GM18951 (cell line): Measurements from ENCODE around the gene ANTKMT.

Source experiments
- POLR2A ChIP-seq: IDR thresholded peaks from 4 replicates; pipeline ENCODE4 v1.6.1; 2011; ENCODE audit warnings: mild to moderate bottlenecking; ENCODE audit not compliant: insufficient read length, insufficient read depth; ENCODE audit errors: extremely low read depth
- in situ Hi-C: fragments of 300-500 bp; cut with MboI; formaldehyde crosslinking; loops from one replicate; pipeline ENCODE4 v1.12.0; 2022; ENCODE audit warnings: low sequenced_read_pairs, mixed read lengths, inconsistent platforms; ENCODE audit not compliant: unreplicated experiment

The ANTKMT gene

DNA sequence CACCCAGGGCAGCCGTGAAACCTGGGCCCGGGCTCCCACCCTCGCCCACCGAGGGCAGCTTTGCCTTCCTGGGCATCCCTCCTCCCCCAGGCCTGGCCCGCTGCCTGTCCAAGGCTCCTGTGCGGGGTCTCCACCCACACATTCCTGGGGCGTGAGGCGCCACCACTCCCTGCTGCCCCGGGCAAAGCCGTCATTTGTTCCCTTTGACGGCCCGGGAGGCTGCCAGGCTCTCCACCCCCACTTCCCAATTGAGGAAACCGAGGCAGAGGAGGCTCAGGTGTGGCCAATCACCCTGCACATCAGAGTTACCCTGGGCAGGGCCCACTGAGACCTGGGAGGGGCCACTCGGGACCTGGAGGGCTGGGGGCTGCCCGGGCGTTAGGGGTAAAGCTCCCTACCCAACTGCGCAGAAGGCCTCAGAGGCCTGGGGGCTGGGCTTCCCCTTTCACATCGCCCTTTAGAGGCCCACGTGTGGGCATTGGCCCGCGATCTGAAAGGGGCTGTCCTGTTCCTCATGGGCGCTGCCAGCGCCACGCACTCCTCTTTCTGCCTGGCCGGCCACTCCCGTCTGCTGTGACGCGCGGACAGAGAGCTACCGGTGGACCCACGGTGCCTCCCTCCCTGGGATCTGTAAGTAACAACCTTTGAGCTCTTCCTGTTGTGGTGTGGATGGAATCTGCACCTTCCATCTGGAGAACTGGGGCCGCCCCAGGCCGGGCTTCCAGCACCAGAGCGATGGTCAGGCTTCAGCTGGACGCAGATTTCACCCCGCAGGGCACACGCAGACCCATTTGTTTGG lies 39.8 kb downstream of the ANTKMT start, which contains the start of gene MSLN:
MSLN (plus strand) TSS at position 190 of the 799 bp plus-strand sequence. CDS start 1,947 bp downstream, outside the sequence.
- in situ Hi-C loops: no loop called here
- no peak for TF ChIP-seq POLR2A

DNA sequence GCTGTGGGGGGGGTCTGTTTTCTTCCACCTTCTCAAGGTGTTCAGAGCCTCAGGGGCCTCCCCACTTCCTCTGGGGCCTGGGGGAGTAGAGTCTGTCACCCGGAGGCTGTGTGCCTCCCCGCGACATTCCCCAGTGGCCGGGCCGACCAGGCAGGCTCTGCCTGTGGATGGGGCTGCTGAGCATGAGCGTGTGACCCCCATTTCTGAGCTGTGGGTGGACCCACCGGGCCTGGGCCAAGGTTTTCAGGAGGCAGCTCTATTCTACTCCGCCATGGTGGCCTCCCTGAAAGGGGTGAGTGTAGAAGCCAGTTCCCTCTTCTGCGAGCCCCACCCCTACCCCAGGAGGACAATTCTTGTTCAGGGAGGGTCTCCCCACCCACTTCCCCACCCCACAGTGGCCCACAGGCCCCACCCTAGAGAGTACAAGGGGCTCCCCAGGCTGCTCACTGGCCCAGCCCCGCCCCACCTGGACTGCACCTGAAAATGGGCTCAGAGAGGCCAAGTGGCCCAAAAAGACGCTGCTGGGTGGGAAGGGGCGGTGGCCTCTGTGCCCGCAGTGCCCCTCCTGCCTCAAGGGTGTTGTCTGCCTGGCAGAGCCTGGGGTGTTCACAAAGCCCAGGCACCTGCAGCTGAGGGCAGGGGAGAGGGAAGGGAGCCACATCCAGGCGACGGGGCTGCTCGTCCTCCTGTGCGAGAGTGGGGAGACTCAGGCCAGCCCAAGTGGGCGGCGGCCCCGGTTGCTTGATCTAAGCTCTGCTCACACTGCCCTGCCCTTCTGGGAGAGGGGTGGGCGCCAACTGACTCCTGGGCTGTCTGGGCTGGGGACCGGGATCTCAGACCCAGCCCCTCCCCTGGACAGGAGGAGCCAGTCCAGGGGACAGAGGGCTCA lies 40.9 kb downstream of the ANTKMT start:
- no peak for TF ChIP-seq POLR2A
- in situ Hi-C loops: no loop called here

GRCh38 chr16:762595-763268 lies 41.8 kb downstream of the ANTKMT start:
- in situ Hi-C loops: no loop called here
- no peak for TF ChIP-seq POLR2A

- no peak for TF ChIP-seq POLR2A
- in situ Hi-C loops: no loop called here
Observed at GRCh38 chr16:763369-764183, 42.6 kb downstream of the ANTKMT start.

- in situ Hi-C loops: no loop called here
- TF ChIP-seq POLR2A: no peak
Observed at GRCh38 chr16:764184-764750, 43.3 kb downstream of the ANTKMT start.

- TF ChIP-seq POLR2A: no peak
- in situ Hi-C loops: no loop called here
Observed at GRCh38 chr16:764848-765487, 44.0 kb downstream of the ANTKMT start.

GRCh38 chr16:765488-765865 lies 44.5 kb downstream of the ANTKMT start:
- in situ Hi-C loops: no loop called here
- no peak for TF ChIP-seq POLR2A

DNA sequence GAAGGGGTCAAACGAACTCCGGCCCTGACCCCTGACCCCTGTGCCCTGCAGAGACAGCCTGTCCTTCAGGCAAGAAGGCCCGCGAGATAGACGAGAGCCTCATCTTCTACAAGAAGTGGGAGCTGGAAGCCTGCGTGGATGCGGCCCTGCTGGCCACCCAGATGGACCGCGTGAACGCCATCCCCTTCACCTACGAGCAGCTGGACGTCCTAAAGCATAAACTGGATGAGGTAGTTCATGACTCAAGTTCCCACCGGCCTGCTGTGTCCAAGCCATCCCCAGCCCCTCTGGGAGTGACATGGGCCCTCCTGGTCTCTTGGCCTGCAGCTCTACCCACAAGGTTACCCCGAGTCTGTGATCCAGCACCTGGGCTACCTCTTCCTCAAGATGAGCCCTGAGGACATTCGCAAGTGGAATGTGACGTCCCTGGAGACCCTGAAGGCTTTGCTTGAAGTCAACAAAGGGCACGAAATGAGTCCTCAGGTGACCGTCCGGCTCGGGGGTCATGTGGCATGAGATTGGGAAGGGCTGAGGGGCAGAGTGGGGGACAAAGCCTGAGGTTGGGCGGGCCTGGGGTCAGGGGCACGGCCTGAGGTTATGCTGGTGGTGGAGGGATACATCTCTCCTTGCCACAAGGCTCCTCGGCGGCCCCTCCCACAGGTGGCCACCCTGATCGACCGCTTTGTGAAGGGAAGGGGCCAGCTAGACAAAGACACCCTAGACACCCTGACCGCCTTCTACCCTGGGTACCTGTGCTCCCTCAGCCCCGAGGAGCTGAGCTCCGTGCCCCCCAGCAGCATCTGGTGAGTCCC lies 45.3 kb downstream of the ANTKMT start:
- no peak for TF ChIP-seq POLR2A
- in situ Hi-C loops: no loop called here

- TF ChIP-seq POLR2A: no peak
- in situ Hi-C loops: no loop called here
Observed at GRCh38 chr16:766820-767640, 46.1 kb downstream of the ANTKMT start.

DNA sequence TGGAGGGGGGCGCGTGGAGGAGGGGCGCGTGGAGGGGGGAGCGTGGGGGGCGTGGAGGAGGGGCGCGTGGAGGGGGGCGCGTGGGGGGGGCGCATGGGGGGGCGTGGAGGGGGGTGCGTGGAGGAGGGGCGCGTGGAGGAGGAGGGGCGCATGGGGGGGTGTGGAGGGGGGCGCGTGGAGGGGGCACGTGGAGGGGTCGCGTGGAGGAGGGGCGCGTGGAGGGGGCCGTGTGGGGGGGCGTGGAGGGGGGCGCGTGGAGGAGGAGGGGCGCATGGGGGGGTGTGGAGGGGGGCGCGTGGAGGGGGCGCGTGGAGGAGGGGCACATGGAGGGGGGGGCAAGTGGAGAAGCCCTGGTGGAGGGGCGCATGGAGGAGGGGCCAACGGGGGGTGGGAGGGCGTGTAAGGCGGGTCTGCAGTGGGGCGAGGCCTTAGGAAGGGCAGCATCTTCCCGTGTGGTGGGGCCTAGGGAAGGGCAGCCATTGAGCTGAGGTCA lies 46.8 kb downstream of the ANTKMT start:
- in situ Hi-C loops: no loop called here
- no peak for TF ChIP-seq POLR2A
